HG03460 (cell line): ENCODE data around the gene TRAF3.

Experiments
- ATAC-seq: cut with Tn5 transposase; IDR thresholded peaks from one replicate; pipeline ENCODE4 v1.9.1; 2021; ENCODE audit not compliant: unreplicated experiment

The TRAF3 gene

DNA sequence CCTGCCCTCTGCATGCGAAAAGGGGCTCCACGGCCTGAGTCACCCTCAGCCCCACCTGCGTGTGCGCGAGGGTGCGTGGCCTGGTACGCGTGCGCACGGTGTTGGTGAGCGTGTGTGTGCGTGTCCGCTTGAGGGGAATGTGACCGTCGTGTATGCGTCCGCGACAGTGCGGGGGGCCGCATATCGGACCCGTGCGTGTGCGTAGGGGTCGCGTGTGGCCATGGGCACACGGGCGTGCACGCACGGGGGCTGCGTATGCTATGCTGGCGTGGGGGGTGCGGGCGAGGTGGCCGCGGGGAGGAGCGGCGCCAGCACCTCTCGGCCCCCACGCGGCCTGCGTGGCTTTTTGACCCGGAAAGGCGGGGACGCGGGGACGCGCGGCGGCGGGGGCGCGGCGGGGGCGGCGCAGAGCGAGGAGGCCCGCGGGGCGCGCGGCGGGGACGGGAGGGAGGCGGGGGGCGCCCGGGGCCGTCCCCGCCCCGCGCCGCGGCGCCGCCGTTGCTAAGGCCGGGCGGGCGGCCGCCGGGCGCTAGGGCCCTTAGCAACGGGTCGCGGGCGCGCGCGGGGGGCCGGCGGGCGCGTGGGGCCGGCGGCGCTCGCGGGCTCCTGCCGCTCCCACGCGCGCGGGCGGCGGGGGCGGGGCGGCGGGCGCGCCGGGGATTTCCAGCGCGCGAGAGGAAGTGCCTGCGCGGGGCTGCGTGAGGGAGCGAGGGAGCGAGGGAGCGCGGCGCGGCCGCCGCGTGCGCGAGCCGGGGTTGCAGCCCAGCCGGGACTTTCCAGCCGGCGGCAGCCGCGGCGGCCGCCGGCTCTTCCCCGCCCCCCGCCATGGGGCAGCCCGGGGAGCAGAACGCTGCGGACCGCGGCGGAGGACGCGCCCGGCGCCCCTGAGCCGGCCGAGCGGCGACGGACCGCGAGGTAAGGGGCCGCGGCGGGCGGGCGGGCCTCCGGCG lies at the start of gene TRAF3:
Gene TRAF3 (plus strand): TSS at position 689 of the 950 bp plus-strand sequence. CDS start 92,753 bp downstream, outside the sequence.
- peak; percentile 46 for ATAC-seq

- no peak for ATAC-seq
These were observed 48.7 kb upstream of the TRAF3 start for GRCh38 chr14:102728501-102728900.

DNA sequence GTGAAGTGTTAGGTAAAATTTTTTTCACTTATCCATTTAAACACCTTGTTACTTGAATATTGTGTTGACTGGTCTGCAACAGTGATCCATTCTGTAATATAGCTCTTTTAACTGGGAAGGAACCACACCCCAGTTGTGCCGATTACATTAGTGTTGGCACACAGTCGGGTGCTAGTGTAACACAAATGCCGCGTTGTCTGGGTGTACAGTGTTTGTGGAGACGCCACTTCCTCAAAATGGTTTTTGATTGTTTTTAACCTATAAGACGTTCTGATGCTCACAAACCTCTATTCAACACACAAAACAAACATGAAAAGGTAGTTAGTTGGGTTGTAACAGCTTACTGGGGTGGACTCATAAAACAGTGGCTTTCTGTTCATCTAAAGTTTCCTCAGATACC lies 48.0 kb upstream of the TRAF3 start:
- ATAC-seq, result no peak

- ATAC-seq, result no peak
These were observed 47.4 kb upstream of the TRAF3 start for GRCh38 chr14:102729825-102730224.

DNA sequence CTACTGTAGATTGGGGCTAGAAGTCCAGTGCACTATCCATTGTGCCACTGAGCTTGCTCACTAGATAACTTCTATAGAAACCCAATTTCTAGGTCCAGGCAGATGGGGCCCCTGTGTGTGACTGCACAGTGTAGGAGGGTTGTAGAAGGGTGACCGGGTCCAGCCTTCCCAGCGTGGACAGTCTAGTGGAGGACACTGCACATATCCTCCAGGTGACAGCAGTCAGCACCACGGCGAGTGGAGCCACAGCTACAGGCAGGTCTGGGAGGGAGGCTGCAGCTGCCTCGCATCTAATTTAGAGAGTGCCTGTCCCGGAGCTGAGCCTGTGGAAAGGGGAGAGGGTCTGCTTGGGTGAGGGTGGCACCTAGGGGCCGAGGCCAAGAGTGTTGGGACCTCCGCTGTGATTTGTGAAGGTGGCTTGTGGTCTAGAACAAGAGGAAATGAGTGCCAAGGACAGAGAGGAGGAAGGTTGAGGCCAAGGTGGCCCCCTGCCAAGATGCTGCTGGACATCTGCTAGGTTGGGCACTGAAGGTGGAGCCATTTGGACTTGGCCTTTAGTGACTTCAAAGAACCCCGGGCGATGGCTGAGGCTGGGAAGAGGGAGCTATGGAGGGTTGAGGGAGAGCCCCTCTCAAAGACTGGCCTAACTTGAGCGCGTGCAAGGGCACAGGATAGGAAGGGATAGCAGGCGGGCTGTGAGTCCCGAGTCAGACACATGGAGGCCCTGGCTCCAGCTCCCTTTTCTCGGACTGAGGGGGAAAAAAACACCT lies 46.0 kb upstream of the TRAF3 start:
- ATAC-seq, result no peak

DNA sequence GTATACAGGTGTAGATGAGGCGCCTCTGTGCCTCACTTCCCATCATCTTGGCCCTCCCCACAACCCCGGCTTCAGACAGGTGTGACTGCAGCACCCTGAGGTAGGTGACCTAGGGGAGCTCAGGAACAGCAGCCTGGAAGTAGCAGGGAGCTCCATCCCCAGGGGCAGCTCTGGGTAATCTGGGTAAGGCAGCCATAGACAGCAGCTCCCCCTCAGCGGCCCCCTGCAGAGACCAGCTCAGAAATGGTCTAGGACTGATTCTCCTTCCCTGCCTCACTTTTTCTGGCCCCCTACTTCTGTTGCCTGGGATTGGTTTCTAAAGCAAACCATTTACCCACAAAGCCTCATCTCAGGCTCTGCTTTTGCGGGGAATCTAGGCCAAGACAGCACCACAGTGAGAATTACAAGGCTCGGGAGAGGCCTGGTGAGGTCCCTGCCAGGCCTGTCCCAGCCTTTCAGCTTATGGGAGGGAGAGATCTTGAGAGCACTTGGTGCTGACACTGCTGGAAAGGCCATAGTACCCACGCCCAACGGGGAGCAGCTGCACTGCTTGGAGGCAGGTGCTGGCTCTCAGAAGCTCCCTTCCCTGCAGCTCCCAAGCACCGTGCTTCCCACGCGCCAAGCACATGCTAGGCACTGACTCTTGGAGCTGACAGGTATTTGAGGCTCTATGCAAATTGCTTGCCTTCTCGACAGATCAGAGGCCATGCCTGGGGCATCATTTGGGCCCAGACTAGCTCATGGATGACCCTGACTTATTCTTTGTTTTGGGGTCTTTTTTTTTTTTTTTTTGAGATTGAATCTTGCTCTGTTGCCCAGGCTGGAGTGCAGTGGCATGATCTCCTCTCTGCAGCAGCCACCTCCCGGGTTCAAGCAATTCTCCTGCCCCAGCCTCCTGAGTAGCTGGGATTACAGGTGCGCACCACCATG lies 45.1 kb upstream of the TRAF3 start:
- ATAC-seq, result no peak

- ATAC-seq, result no peak
These were observed 44.3 kb upstream of the TRAF3 start for GRCh38 chr14:102732924-102733323.

DNA sequence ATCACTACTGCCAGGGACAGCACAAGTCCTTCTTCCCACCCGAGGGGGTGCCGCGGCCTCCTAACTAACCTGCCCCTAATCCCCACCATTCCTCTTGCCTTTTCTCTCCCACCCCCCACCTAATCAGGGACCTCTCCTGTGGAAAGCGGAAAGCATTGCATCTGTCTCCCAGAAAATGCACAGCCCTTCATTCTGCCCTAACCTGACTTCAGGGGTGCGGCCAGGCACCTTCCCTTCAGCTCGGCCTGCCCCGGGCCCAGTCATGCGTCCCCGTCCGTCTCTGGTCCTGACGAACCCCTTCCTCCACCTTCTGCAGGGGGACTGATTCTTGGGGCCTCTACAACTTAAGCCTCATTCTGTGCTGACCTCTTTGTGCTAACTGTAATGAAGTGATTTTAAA lies 43.9 kb upstream of the TRAF3 start:
- no peak for ATAC-seq

GRCh38 chr14:102734436-102734835 lies 42.8 kb upstream of the TRAF3 start:
- ATAC-seq, result no peak

- no peak for ATAC-seq
These were observed 40.3 kb upstream of the TRAF3 start for GRCh38 chr14:102736956-102737355.

GRCh38 chr14:102737402-102738372 lies 39.6 kb upstream of the TRAF3 start:
- ATAC-seq, result no peak

- no peak for ATAC-seq
These were observed 38.7 kb upstream of the TRAF3 start for GRCh38 chr14:102738373-102739189.

DNA sequence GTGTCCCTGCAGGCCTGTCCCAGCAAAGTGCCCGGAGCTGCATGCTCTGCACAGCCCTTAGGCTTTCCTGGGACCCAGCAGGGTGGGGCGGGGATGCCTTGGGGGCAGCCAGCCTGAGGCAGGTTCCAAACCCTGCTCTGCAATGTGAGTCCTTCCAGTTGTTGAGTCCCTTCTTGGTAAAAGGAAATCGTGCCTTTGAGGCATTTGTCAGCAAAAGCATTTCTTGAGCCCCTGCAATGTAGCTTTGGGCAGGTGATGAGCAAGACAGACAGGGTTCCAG lies 38.1 kb upstream of the TRAF3 start:
- no peak for ATAC-seq

DNA sequence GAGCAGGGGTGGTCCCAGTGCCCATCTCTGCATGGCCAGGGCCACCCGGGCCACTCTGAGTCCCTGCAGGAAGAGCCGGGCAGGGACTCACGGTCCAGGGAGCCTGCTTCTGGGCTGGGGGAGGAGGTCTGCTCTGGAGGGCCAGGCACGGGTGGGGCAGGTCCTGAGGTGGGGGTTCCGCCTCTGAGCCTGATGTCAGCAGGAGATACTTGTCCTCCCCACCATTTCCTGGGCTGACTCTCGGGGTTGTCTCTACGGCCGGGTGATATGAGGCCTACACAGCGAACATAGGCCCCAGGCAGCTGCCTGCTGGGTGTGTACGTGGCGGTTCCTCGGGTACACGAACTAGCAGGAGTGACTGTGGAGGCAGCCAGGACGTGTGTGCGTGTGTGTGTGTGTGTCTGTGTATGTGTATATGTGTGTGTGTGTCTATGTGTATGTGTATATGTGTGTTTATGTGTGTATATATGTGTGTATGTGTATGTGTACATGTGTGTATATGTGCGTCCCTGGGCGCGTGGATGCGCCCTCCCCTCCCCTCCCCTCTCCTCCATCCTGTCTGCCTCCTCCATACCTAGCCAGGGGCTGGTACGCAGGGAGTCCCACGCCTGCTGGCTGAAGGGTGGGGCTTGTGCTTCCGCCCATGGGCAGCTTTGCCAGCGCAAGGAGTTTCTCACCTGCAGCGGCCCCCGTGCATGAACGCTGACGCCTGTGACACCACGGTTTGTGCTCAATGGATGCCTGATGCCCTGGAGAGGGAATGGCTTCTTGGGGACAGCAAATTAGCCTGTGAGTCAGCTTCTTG lies 30.4 kb upstream of the TRAF3 start:
- ATAC-seq, result no peak

DNA sequence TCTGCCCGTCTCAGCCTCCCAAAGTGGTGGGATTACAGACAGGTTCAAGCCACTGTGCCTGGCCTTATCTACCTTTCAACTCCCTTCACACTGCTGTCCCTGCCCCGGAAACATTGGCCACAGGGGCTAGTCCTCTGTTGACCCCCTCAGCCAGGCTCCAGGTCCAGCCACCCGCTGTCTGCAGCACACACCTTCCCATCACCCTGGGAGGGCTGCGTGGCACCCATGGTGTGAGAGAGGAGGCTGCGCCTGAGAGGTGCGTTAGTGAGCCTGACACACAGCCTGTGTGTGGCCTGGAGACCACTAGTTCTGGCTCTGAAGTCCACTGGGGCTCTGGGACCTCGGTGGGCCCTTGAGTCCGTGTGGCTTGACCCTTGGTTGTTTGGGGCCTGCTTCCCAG lies 28.4 kb upstream of the TRAF3 start:
- no peak for ATAC-seq

DNA sequence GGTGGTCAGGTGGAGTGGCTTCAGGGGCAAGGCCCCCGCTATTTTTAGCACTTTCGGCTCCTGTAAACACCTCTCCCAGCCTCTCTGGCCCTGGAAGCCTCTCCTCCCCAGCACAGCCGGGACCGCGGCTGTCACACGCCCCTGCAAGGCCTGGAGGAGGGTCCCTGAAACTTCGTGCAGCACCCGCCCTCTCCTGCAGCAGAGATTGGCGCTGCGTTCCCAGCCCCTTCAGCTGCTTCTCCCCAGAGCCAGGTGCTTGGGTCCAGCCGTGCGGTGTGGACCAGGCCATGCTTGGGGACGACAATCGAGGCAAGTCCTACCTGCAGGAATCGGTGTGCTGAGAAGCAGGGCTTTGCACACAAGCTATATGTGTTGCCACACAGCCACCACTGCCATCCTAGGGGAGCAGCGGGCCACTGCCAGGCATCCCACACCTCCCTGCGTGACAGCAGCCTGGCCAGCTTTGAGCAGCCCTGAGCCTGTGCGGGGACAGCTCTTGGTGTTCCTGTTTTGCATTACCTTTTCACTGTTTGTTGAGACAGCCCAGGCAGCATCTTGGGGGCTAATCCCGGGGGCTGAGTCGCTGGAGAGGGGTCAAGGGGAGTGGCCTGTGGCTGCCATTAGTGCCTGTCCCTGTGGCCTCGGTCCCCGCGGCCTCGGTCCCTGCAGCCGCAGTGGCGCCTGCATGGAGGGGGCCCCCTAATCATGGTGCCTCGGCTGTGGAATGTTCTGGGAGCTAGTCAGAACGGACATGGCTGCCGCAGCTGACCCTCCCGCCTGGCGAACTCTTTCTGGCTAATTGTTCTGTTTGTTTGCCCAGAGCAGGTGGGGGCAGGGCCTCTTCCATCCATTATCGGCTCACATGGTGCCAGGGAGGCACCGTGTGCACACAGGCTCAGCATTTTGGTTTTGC lies 27.6 kb upstream of the TRAF3 start:
- ATAC-seq, result no peak

GRCh38 chr14:102750376-102750775 lies 26.9 kb upstream of the TRAF3 start:
- no peak for ATAC-seq
